Activated gamma-delta T cell (primary cell): Measurements from ENCODE around the gene GLYAT.
"Not testable (repeated sequence)": the region's sequence is repeated elsewhere in the genome, so short reads cannot be mapped to it uniquely, and the experiment has no call there.

Source experiments
- DNase-seq: peaks from one replicate; lab custom pipeline; 2025; lab: John Stamatoyannopoulos, UW

Gene GLYAT

DNA sequence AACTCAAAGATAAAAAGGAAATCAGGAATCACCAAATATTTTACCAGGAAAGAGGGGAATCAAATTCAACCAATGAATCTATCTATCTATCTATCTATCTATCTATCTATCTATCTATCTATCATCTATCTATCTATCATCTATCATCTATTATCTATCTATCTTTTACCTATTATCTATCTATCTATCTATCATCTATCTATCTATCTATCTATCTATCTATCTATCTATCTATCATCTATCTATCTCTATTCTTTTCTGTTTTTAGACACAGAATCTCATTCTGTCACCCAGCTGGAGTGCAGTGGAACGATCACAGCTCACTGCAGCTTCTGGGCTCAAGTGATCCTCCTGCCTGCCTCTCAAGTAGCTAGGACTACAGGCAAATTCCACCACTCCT, 54.2 kb downstream of the GLYAT start:
- DNase-seq, result not testable (repeated sequence)

DNA sequence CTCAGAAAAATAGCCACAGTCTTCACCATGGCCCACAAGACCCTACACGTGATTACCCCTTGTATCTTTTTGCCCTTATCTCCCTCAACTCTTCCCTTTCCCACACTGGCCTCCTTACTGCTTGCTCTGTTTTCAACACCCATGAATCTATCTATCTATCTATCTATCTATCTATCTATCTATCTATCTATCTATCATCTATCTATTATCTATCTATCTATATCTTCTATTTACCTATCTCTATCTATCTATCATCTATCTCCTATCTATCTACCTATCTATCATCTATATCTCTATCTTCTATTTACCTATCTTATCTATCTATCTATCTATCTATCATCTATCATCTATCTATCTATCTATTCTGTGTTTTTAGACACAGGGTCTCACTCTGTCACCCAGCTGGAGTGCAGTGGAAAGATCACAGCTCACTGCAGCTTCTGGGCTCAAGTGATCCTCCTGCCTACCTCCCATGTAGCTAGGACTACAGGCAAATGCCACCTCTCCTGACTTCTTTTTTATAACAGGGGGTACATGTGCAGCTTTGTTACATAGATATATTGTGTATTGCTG, 55.1 kb downstream of the GLYAT start:
- DNase-seq, result no peak

DNA sequence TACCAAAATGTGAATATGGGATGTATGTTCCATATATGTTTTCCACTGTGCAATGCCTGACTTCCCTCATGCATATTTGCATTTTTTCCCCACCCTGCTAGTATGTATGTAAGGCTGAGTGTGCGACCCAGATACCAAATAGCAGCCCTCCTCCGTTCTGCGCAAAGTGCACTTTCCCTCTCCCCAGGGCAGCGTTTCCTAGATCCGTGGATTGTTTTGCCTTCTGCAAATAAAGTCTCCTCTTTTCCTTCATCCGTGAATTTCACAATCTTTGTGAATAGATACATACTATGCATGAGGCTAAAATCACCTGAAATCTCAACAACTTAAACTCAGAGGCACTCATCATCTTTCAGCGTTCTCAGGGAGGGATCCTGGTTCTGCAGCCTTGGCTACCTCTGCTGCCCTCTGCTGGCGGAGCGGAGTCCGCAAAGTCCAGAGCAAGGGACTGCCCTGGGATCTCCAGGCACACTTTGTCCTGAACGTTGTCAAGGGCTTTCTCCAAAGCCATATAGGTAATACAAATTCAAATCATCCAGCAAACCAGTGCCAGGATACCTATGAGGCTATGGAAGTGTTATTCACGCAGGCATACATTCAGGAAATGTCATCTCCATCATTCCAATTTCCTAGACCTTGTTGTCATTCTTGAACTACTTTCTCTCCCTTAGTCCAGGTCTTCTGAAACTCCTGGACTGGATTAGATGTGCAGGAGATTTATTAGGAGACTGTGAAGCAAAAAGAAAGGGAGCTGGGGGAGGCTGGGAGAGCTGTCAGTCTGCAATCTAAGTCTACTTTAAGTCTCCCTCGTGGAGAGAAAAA, 56.2 kb downstream of the GLYAT start:
- DNase-seq, result no peak

DNA sequence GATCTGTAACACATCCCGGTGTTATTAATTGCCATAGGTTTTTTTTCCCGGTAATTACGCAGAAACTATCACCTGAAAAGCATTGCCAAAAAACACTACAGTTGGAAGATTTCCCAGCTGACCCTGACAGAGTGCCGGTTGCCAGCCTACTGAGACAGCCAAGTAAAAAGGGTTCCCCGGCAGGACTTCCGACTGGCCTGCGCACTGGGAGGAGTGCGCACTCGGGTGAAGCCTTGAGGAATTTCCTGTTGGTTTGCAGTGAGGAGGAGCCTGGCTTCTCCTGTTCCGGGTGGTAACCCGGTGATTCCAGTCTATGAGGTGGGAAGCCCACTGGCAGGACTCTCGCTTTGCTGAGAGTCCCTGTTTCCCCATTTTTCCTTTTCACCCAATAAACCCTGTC, 57.1 kb downstream of the GLYAT start:
- DNase-seq, result no peak

DNA sequence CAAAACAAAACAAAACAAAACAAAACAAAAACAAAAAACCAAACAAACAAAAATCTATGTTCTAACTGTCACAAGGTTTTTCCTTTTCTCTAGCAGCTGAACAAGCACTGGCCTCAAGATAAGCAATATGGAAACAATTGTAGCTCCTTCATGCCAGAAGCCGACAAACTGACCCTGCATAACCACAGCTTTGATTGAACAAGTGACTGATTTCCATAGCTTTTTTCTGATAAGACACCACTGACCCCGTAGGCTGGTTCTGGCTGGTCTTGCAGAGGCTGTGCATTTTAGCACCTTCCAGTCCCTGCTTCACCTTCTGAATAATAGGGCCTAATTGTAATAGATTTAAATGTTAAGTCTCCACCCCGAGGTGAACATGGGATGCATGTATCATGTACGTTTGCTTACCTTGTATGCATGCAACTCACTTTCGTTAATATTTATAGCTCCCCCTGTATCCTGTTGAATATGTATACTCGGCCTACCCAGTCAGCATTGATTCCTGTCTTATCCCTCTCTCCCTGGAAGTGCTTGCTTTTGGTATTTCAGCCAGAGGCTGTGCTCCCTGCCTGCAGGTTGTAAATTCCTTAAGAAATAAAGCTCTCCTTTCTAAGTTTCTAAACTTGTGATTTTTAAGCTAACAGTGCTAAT, 59.6 kb downstream of the GLYAT start:
- DNase-seq, result no peak

DNA sequence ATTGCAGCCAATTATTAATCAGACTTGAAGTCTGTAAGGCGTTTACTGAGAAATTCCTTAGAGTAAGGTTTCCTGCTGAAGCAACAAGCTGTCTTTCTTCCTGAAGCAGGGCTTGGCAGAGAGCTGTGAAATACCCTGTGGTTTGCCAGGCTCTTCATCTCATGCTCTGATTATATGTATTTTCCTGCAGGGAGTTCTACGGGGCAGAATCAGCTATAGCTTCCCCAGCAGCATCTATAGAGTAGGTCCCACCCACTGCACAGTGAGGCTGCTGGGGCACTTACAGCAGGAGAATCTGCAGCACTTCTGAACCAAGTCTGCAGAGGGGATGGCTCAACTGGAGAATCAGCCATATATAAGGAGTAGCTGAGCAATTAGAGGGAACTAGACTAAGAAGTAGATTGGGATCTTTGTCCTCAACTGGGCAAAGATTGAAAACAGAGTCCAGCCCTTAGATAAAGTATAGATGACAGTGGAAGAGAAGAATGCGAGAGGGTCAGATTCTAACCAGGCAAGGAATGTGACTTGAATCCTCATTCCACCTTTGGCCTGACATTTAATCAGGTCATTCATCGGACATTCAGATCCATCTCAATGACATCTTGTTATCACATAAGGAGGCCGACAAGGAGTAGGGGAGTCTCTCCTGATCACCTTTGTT, 71.7 kb downstream of the GLYAT start:
- DNase-seq, result no peak

DNA sequence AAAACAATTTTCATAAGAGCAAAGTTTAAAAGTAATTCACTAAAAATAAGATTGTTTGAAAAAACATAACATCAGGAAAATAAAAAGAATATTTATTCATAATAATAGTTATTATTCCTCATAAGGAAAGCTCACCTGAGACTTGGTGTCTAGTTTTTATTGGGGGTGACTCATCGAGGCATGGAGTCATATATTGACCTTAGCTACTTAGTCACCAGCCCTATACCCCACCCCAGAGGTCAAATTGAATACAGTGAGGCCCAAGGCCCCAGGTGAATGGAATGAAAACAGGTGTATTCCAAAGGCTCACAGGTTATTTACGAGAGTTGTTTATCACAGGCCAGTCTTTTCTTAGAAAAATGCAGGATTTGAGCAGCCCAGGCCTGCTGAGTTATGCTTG, 72.3 kb downstream of the GLYAT start:
- no peak for DNase-seq
